Liver (tissue), 3 donors: Measurements from ENCODE around the gene JMJD6.

Experiments
- GABPA ChIP-seq, 2 donors: IDR thresholded peaks in 1 of 2; conservative IDR thresholded peaks in 1 of 2; 2 replicates each; pipeline ENCODE4 v1.6.1; 2016; ENCODE audit warnings: antibody characterized with exemption in 2 of 2, mild to moderate bottlenecking in 1 of 2, moderate library complexity in 1 of 2
- JUND ChIP-seq, 2 donors: IDR thresholded peaks; 2 replicates each; pipeline ENCODE4 v1.6.1; 2016; ENCODE audit warnings: antibody characterized with exemption in 2 of 2
- TAF1 ChIP-seq: conservative IDR thresholded peaks from 2 replicates; pipeline ENCODE4 v1.6.1; 2016; ENCODE audit warnings: antibody characterized with exemption, mild to moderate bottlenecking
- TF ChIP-seq, protein P1 (sequence below): IDR thresholded peaks from 2 replicates; pipeline ENCODE4 v1.6.1; 2016; ENCODE audit warnings: antibody characterized with exemption
- TF ChIP-seq, protein P2 (sequence below): fragments of 150-350 bp; IDR thresholded peaks from 2 replicates; pipeline ENCODE4 v1.5.1; 2017; ENCODE audit warnings: improper control_type of control experiment, low read depth, low read length; ENCODE audit not compliant: missing input control
- TF ChIP-seq, protein P3 (sequence below): IDR thresholded peaks from 2 replicates; pipeline ENCODE4 v1.6.1; 2016; ENCODE audit warnings: antibody characterized with exemption
- donor health status: healthy.
- donor health status: healthy.

DNA sequence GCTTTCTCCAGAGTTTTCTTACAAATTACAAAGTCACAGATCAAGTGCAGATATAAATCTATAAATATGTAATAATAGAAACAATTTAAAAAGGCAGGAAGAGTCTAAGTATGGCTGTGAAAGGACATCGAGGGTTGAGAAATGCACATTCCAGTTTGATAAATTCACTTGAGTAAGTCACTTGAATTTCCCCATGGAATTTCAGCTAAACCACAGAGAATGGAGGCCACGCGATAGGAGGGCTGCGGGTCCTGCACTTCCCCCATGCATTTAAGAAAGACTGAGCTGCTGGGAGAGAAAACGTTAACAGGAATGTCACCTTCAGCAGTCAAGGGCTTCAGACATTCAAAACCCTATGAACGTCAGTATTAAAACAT is 9.6 kb downstream of the JMJD6 start:
- TF ChIP-seq TAF1 (no peak), JUND (IDR thresholded peaks at IDR 0.05) (no peak), GABPA (IDR thresholded peaks at IDR 0.05 in 1 of 2, conservative IDR thresholded peaks at IDR 0.05 in 1 of 2) (no peak)
- TF ChIP-seq, protein P1, sequence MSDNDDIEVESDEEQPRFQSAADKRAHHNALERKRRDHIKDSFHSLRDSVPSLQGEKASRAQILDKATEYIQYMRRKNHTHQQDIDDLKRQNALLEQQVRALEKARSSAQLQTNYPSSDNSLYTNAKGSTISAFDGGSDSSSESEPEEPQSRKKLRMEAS = no peak
- TF ChIP-seq, protein P2, sequence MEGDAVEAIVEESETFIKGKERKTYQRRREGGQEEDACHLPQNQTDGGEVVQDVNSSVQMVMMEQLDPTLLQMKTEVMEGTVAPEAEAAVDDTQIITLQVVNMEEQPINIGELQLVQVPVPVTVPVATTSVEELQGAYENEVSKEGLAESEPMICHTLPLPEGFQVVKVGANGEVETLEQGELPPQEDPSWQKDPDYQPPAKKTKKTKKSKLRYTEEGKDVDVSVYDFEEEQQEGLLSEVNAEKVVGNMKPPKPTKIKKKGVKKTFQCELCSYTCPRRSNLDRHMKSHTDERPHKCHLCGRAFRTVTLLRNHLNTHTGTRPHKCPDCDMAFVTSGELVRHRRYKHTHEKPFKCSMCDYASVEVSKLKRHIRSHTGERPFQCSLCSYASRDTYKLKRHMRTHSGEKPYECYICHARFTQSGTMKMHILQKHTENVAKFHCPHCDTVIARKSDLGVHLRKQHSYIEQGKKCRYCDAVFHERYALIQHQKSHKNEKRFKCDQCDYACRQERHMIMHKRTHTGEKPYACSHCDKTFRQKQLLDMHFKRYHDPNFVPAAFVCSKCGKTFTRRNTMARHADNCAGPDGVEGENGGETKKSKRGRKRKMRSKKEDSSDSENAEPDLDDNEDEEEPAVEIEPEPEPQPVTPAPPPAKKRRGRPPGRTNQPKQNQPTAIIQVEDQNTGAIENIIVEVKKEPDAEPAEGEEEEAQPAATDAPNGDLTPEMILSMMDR = no peak
- TF ChIP-seq, protein P3, sequence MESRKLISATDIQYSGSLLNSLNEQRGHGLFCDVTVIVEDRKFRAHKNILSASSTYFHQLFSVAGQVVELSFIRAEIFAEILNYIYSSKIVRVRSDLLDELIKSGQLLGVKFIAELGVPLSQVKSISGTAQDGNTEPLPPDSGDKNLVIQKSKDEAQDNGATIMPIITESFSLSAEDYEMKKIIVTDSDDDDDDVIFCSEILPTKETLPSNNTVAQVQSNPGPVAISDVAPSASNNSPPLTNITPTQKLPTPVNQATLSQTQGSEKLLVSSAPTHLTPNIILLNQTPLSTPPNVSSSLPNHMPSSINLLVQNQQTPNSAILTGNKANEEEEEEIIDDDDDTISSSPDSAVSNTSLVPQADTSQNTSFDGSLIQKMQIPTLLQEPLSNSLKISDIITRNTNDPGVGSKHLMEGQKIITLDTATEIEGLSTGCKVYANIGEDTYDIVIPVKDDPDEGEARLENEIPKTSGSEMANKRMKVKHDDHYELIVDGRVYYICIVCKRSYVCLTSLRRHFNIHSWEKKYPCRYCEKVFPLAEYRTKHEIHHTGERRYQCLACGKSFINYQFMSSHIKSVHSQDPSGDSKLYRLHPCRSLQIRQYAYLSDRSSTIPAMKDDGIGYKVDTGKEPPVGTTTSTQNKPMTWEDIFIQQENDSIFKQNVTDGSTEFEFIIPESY = no peak
